Stimulated activated CD8-positive, alpha-beta memory T cell treated with anti-CD3 and anti-CD28 coated beads, Interleukin-4, amount 100 ng/mL, for 24 hours (primary cell): ENCODE results near the gene PDCD6IP.
"Not testable (repeated sequence)": the region's sequence is repeated elsewhere in the genome, so short reads cannot be mapped to it uniquely, and the experiment has no call there.

Source experiments
- DNase-seq: peaks from one replicate; pipeline ENCODE4 v3.0.0-alpha.2; 2020; ENCODE audit warnings: low read depth

PDCD6IP gene

GRCh38 chr3:33792167-33792892 lies 6.1 kb upstream of the PDCD6IP start:
- DNase-seq: no peak

- DNase-seq: no peak
These were observed 3.3 kb upstream of the PDCD6IP start for GRCh38 chr3:33795131-33795530.

- DNase-seq: no peak
These were observed 2.4 kb upstream of the PDCD6IP start for GRCh38 chr3:33795856-33796536.

GRCh38 chr3:33798113-33798417 lies 365 bp upstream of the PDCD6IP start:
- DNase-seq: no peak

- no peak for DNase-seq
These were observed 747 bp downstream of the PDCD6IP start for GRCh38 chr3:33799202-33799551.

GRCh38 chr3:33803252-33803651 lies 4.8 kb downstream of the PDCD6IP start:
- DNase-seq: no peak

- DNase-seq: no peak
These were observed 5.6 kb downstream of the PDCD6IP start for GRCh38 chr3:33803894-33804526.

- DNase-seq: no peak
These were observed 8.8 kb downstream of the PDCD6IP start for GRCh38 chr3:33807191-33807590.

- DNase-seq: no peak
These were observed 10.1 kb downstream of the PDCD6IP start for GRCh38 chr3:33808559-33808958.

- DNase-seq: no peak
These were observed 12.1 kb downstream of the PDCD6IP start for GRCh38 chr3:33810545-33810944.

GRCh38 chr3:33821989-33822388 lies 23.6 kb downstream of the PDCD6IP start:
- no peak for DNase-seq

- DNase-seq: no peak
These were observed 25.4 kb downstream of the PDCD6IP start for GRCh38 chr3:33823821-33824220.

- no peak for DNase-seq
These were observed 26.7 kb downstream of the PDCD6IP start for GRCh38 chr3:33825111-33825510.

GRCh38 chr3:33826206-33826605 lies 27.8 kb downstream of the PDCD6IP start:
- no peak for DNase-seq

- no peak for DNase-seq
These were observed 28.3 kb downstream of the PDCD6IP start for GRCh38 chr3:33826688-33827087.

GRCh38 chr3:33829720-33830119 lies 31.3 kb downstream of the PDCD6IP start:
- no peak for DNase-seq

GRCh38 chr3:33831053-33831452 lies 32.6 kb downstream of the PDCD6IP start:
- DNase-seq: no peak

- DNase-seq: no peak
These were observed 35.1 kb downstream of the PDCD6IP start for GRCh38 chr3:33833408-33834095.

- DNase-seq: no peak
These were observed 35.6 kb downstream of the PDCD6IP start for GRCh38 chr3:33834096-33834453.

GRCh38 chr3:33837182-33837581 lies 38.8 kb downstream of the PDCD6IP start:
- DNase-seq: not testable (repeated sequence)

GRCh38 chr3:33839283-33839682 lies 40.9 kb downstream of the PDCD6IP start:
- no peak for DNase-seq

- DNase-seq: no peak
These were observed 41.7 kb downstream of the PDCD6IP start for GRCh38 chr3:33840179-33840578.
